ENCODE results near the gene TADA3. TPM values are rescaled to one million over a fixed set of nuclear protein-coding genes. Genes with fewer than 3 reads are reported as not detected.

The TADA3 gene
- total and polyA plus RNA-seq, 12 donors: 38.5 to 59.6 (median 43.5) TPM

DNA sequence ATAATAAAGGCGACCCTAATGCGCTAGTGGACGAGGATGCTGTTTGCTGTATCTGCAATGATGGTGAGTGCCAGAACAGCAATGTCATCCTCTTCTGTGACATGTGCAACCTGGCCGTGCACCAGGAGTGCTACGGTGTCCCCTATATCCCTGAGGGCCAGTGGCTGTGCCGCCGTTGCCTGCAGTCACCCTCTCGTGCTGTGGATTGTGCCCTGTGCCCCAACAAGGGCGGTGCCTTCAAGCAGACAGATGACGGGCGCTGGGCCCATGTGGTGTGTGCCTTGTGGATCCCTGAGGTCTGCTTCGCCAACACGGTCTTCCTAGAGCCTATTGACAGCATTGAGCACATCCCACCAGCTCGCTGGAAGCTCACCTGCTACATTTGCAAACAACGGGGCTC, 53.1 kb downstream of the TADA3 start:
- Histone ChIP-seq H3K27me3 (no peaks in the 10 kb centered on the region), H3K4me1 (peaks cover 0 to 37% (median 12%) of the 10 kb centered on the region in 9 donors), H3K27ac (no peak overlapping the region), H3K9me3 (no peaks in the 10 kb centered on the region), H3K4me3 (no peak overlapping the region), H3K36me3 (peaks cover 15 to 100% (median 76%) of the 10 kb centered on the region in 9 donors)
- WGBS, 2 donors: 94 to 95% methylated on average over 15 of the region's 15 CpGs
- intact Hi-C loops (cut with DNase I): no loop called here
- ATAC-seq: no peak
- no peak for DNase-seq
- TF ChIP-seq, protein P1, sequence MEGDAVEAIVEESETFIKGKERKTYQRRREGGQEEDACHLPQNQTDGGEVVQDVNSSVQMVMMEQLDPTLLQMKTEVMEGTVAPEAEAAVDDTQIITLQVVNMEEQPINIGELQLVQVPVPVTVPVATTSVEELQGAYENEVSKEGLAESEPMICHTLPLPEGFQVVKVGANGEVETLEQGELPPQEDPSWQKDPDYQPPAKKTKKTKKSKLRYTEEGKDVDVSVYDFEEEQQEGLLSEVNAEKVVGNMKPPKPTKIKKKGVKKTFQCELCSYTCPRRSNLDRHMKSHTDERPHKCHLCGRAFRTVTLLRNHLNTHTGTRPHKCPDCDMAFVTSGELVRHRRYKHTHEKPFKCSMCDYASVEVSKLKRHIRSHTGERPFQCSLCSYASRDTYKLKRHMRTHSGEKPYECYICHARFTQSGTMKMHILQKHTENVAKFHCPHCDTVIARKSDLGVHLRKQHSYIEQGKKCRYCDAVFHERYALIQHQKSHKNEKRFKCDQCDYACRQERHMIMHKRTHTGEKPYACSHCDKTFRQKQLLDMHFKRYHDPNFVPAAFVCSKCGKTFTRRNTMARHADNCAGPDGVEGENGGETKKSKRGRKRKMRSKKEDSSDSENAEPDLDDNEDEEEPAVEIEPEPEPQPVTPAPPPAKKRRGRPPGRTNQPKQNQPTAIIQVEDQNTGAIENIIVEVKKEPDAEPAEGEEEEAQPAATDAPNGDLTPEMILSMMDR (IDR thresholded peaks at IDR 0.05): no peak

DNA sequence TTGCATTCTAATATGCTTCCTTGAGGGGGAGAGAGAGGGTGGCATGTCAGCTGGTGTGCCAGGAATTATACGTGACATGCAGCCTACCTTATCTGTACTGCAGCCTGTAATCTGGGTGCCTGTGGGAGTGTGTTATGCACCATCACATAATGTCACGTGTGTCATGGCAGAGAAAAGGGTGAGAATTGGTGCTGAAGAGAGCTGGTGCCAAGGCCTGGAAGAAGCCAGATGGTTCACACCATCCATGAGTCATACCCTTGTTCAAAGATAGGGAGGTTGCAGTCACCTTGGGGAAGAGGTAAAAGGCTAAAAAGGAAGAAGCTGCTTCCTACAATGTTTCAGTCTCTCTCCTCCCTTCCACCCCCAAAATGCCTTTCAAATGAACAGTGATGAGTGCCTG, 55.4 kb downstream of the TADA3 start:
- H3K36me3 ChIP-seq: peaks cover 0 to 82% (median 56%) of the 10 kb centered on the region in 9 donors
- no peak overlapping the region for H3K4me3 ChIP-seq
- no peaks in the 10 kb centered on the region for H3K9me3 ChIP-seq
- 33 to 57% methylated on average over 2 of the region's 2 CpGs for WGBS, 2 donors
- no peaks in the 10 kb centered on the region for H3K27me3 ChIP-seq
- intact Hi-C loops (cut with DNase I): no loop called here
- TF ChIP-seq, protein P1 (IDR thresholded peaks at IDR 0.05): no peak
- DNase-seq (no peak), ATAC-seq (peak in 2 of 8 donors; percentile 27 to 46)
- H3K27ac ChIP-seq: no peak overlapping the region
- H3K4me1 ChIP-seq: peaks cover 0 to 58% (median 32%) of the 10 kb centered on the region in 9 donors

DNA sequence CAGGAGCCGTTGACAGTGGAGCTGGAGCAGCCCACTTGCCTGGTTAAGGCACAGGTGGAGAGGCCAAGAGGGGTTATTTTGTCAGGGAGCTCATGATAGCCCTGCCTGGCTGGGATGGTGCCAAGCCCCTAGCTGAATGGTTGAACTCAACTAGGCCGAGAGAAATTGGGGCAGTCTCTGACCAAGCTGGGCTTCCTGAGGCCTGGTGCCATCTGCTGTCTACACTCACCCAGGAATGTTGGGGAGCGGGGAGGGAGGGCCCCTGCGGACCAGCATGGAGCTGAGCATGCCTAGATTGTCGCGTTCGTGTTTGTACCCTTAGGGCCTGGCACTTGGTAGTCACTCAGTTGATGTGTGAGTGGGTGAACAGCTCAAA, 59.5 kb downstream of the TADA3 start:
- ATAC-seq (no peak), DNase-seq (no peak)
- 31 to 35% methylated on average over 7 of the region's 7 CpGs for WGBS, 2 donors
- H3K9me3 ChIP-seq: no peaks in the 10 kb centered on the region
- peaks cover 0 to 61% (median 32%) of the 10 kb centered on the region in 9 donors for H3K4me1 ChIP-seq
- intact Hi-C loops (cut with DNase I): loop anchor here in 2 of 10 donors (5.0 kb wide), 2 partner anchors 60 to 230 kb away; partner anchors contain the start of genes ARPC4 (in 1 of the 2) and TADA3 (in 1 of the 2)
- TF ChIP-seq, protein P1 (IDR thresholded peaks at IDR 0.05): no peak
- peak overlapping the region; percentile 91 to 100 (median 98) for H3K4me3 ChIP-seq
- peak overlapping the region in 6 of 10 donors; percentile 98 to 100 (median 99) for H3K27ac ChIP-seq
- peaks cover 0 to 41% (median 20%) of the 10 kb centered on the region in 9 donors for H3K36me3 ChIP-seq
- no peaks in the 10 kb centered on the region for H3K27me3 ChIP-seq

DNA sequence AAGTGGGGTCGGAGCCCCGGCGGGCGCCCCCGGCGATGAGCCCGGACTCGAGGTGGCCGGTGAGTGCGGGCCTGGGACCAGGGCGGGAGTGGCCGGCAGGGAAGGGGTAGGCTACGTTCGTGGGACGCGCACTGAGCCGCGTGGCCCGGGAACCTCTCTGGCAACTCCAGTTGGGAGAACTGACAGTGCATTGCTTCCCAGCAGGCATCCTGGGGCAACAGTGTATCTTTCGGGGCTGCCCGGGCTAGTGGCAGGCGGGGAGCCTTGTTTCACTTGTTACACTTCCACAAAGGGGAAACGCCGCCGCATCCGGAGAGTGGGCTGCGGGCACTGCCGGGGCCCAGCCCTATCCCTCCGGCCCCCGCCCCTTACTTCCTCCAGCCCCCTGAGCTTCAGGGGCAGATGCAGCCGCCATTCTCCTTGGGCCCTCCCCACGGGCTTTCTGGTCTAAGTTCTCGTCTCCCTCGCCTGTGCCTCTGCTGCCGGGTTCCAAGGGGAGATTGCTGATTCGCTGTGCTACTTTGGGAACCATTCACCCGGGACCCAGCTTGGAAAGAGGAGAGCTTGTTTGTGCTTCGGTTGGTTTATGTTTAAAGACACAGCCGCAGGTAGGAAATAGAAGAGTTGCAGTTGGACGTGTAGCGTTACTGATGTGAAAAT, 60.1 kb downstream of the TADA3 start:
- Histone ChIP-seq H3K27ac (peak overlapping the region; percentile 93 to 100 (median 99)), H3K36me3 (peaks cover 0 to 36% (median 20%) of the 10 kb centered on the region in 9 donors), H3K4me1 (peaks cover 0 to 56% (median 30%) of the 10 kb centered on the region in 9 donors), H3K9me3 (no peaks in the 10 kb centered on the region), H3K27me3 (no peaks in the 10 kb centered on the region), H3K4me3 (peak overlapping the region; percentile 91 to 100 (median 98))
- DNase-seq (peak in 1 of 2 donors; percentile 34), ATAC-seq (peak in 2 of 8 donors; percentile 3 to 4)
- intact Hi-C loops (cut with DNase I): loop anchor here in 2 of 10 donors (5.0 kb wide), 2 partner anchors 60 to 230 kb away; partner anchors contain the start of genes ARPC4 (in 1 of the 2) and TADA3 (in 1 of the 2)
- WGBS, 2 donors: 1% methylated on average over 38 to 41 of the region's 41 CpGs
- TF ChIP-seq, protein P1 (IDR thresholded peaks at IDR 0.05): no peak
